Thoracic aorta (tissue), 2 donors: ENCODE data around the gene AMOTL1. TPM values are rescaled to one million over a fixed set of nuclear protein-coding genes. Genes with fewer than 3 reads are reported as not detected.

Experiments used
- ATAC-seq: fragments of 150-250 bp; one replicate; pipeline ENCODE4 v1.8.0; 2017; ENCODE audit warnings: low read depth; ENCODE audit not compliant: insufficient number of reproducible peaks, low FRiP score
- DNase-seq: peaks from one replicate; pipeline ENCODE4 v3.0.0-alpha.2; 2020; ENCODE audit warnings: low spot score
- H3K27ac ChIP-seq, 2 donors: fragments of 200-600 bp; sonication (generic); 1 replicate in 1 of 2; 2 replicates in 1 of 2; pipeline ENCODE4 v1.5.1; 2016; ENCODE audit warnings: mild to moderate bottlenecking in 2 of 2, moderate library complexity in 2 of 2
- H3K27me3 ChIP-seq: fragments of 200-600 bp; sonication (generic); replicated peaks from 2 replicates; pipeline ENCODE4 v1.6.0; 2016; ENCODE audit warnings: mild to moderate bottlenecking; ENCODE audit not compliant: insufficient read depth
- H3K36me3 ChIP-seq: fragments of 200-600 bp; sonication (generic); one replicate; pipeline ENCODE4 v1.5.1; 2016
- H3K4me1 ChIP-seq, 2 donors: fragments of 200-600 bp; sonication (generic); 1 replicate in 1 of 2; 2 replicates in 1 of 2; pipeline versions ENCODE4 v1.5.1 to v1.6.0; 2016; ENCODE audit warnings: low read depth in 2 of 2, mild to moderate bottlenecking in 1 of 2; ENCODE audit not compliant: control insufficient read depth in 1 of 2
- H3K4me3 ChIP-seq: fragments of 200-600 bp; sonication (generic); 2 replicates; pipeline ENCODE4 v1.5.1; 2016; ENCODE audit warnings: mild to moderate bottlenecking
- H3K9me3 ChIP-seq: fragments of 200-600 bp; sonication (generic); 2 replicates; pipeline ENCODE4 v1.5.1; 2016
- CTCF ChIP-seq: fragments of 200-600 bp; sonication (generic); IDR thresholded peaks from one replicate; pipeline ENCODE4 v1.5.1; 2019; ENCODE audit warnings: antibody characterized with exemption
- total RNA-seq, 2 donors: library from RNA; depleted of rRNA; stranded (reverse); fragments of >200 nt; gene quantifications; one replicate each; pipeline versions ENCODE4 v1.1.0 to v1.2.3, GENCODE V29; 2016

The AMOTL1 gene
- total RNA-seq, 2 donors from 2014 or later, result 64.2 to 89.5 TPM

GRCh38 chr11:94757037-94757735, 11.0 kb upstream of the AMOTL1 start:
- H3K27me3 ChIP-seq, result no peaks in the 10 kb centered on the region
- DNase-seq (no peak), ATAC-seq (no peak)
- H3K4me3 ChIP-seq, result no peak overlapping the region
- no peak overlapping the region for H3K27ac ChIP-seq
- H3K4me1 ChIP-seq, result no peaks in the 10 kb centered on the region
- H3K9me3 ChIP-seq, result no peaks in the 10 kb centered on the region
- H3K36me3 ChIP-seq, result no peaks in the 10 kb centered on the region
- TF ChIP-seq CTCF, result no peak

GRCh38 chr11:94758666-94759065, 9.5 kb upstream of the AMOTL1 start:
- no peak for TF ChIP-seq CTCF
- no peak overlapping the region for H3K4me3 ChIP-seq
- no peak for DNase-seq

GRCh38 chr11:94759522-94759921, 8.6 kb upstream of the AMOTL1 start:
- Histone ChIP-seq H3K4me3 (no peak overlapping the region), H3K4me1 (no peaks in the 10 kb centered on the region), H3K9me3 (no peaks in the 10 kb centered on the region), H3K27me3 (no peaks in the 10 kb centered on the region), H3K27ac (no peak overlapping the region), H3K36me3 (no peaks in the 10 kb centered on the region)
- TF ChIP-seq CTCF, result no peak
- DNase-seq, result no peak
- ATAC-seq, result no peak

More at GRCh38 chr11:94758666-94759065, 9.5 kb upstream of the AMOTL1 start:
- Histone ChIP-seq H3K9me3 (no peaks in the 10 kb centered on the region), H3K4me1 (no peaks in the 10 kb centered on the region), H3K36me3 (no peaks in the 10 kb centered on the region), H3K27me3 (no peaks in the 10 kb centered on the region), H3K27ac (no peak overlapping the region)
- ATAC-seq, result no peak

GRCh38 chr11:94760296-94760695, 7.9 kb upstream of the AMOTL1 start:
- Histone ChIP-seq H3K4me1 (no peaks in the 10 kb centered on the region), H3K27ac (no peak overlapping the region), H3K27me3 (no peaks in the 10 kb centered on the region), H3K4me3 (no peak overlapping the region), H3K36me3 (no peaks in the 10 kb centered on the region), H3K9me3 (no peaks in the 10 kb centered on the region)
- TF ChIP-seq CTCF, result no peak
- no peak for DNase-seq
- ATAC-seq, result no peak

GRCh38 chr11:94762208-94762607, 5.9 kb upstream of the AMOTL1 start:
- TF ChIP-seq CTCF, result no peak

More at GRCh38 chr11:94762208-94762607, 5.9 kb upstream of the AMOTL1 start:
- H3K27me3 ChIP-seq, result no peaks in the 10 kb centered on the region
- DNase-seq, result no peak
- no peak overlapping the region for H3K4me3 ChIP-seq
- no peak overlapping the region for H3K27ac ChIP-seq
- no peaks in the 10 kb centered on the region for H3K4me1 ChIP-seq
- H3K9me3 ChIP-seq, result no peaks in the 10 kb centered on the region
- no peak for ATAC-seq
- H3K36me3 ChIP-seq, result no peaks in the 10 kb centered on the region
